Heart left ventricle (tissue), 13 donors: ENCODE results near the gene GTF3A.

ENCODE experiments used
- POLR2A ChIP-seq, 2 donors: fragments of 450-650 bp; IDR thresholded peaks; one replicate each; pipeline ENCODE4 v1.6.1; 2017; ENCODE audit warnings: antibody characterized with exemption in 2 of 2, mild to moderate bottlenecking in 2 of 2, moderate library complexity in 2 of 2
- TF ChIP-seq, protein P1 (sequence below), 12 donors: fragments of 200-600 bp; sonication (generic) in 4 of 12; IDR thresholded peaks; one replicate each; pipeline versions ENCODE4 v1.5.0 to v1.8.0; 2018 to 2022; ENCODE audit warnings: antibody characterized with exemption in 12 of 12, mild to moderate bottlenecking in 5 of 12
- donor health status: ischemic (EF 13 %, LVEDD 7.1; RV severe dilation, severe dysfunction).
- donor health status: DM: no; HTN: yes; CAD: no.
- donor health status: DM: no; HTN: no; CAD: no.
- donor health status: ischemic (EF 25% LVEDD 6.9; RV normal size, moderate dysfunction).
- donor health status: ischemic (EF 25% LVEDD 5.7; RV mildly dilated, moderate dysfunction).
- donor health status: ischemic (EF 35%, LVEDD 5.7; RV mildly dilated, moderate dysfunction).
- donor health status: nonischemic (EF 11% LVEDD 7.7; RV severe dilation, severe dysfunction).
- donor health status: DM: yes; HTN: yes; CAD: no.
- donor health status: PGD.
- donor health status: ischemic (EF 29% LVEDD 5.4; RV normal size, mild dysfunction).
- donor health status: nonischemic (EF 23%, LVEDD 6.1; RV moderate dilation, normal function).

DNA sequence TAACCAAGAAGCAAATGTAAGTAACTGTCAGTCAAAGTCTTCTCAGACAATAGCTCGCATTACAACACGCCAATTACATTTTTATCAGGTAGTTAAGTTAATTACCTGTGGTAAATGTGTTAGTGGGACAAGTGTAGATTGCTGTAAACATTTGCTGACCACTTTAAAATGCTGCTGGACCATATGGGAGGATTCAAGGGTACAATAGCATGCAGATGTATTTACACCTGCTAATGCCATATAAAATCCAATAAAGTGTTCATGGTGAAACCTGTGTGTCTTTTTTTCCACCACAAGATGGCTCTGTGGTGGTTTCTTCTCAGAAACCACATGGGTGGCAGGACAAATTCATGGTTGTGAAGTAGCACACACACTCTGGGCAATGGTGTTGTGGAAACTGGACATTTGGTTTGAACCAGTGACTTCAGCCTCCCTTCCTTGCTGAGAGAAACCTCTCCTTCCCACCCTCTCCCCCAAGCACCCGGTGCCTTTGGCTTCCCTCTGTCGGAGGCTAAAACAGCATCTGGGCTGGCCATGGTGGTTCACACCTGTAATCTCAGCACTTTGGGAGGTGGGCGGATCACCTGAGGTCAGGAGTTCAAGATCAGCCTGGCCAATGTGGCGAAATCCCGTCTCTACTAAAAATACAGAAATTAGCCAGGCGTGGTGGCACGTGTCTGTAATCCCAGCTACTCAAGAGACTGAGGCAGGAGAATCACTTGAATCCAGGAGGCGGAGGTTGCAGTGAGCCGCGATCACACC, 18.1 kb upstream of the GTF3A start:
- TF ChIP-seq, protein P1, sequence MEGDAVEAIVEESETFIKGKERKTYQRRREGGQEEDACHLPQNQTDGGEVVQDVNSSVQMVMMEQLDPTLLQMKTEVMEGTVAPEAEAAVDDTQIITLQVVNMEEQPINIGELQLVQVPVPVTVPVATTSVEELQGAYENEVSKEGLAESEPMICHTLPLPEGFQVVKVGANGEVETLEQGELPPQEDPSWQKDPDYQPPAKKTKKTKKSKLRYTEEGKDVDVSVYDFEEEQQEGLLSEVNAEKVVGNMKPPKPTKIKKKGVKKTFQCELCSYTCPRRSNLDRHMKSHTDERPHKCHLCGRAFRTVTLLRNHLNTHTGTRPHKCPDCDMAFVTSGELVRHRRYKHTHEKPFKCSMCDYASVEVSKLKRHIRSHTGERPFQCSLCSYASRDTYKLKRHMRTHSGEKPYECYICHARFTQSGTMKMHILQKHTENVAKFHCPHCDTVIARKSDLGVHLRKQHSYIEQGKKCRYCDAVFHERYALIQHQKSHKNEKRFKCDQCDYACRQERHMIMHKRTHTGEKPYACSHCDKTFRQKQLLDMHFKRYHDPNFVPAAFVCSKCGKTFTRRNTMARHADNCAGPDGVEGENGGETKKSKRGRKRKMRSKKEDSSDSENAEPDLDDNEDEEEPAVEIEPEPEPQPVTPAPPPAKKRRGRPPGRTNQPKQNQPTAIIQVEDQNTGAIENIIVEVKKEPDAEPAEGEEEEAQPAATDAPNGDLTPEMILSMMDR (IDR thresholded peaks at IDR 0.05) = peak; percentile 34 to 67 (median 52)
- no peak for TF ChIP-seq POLR2A (IDR thresholded peaks at IDR 0.05)
